GM23248 (cell line): ENCODE data around the gene PQBP1.

ENCODE experiments used
- EZH2 ChIP-seq: fragments of 200-600 bp; sonication (generic); IDR thresholded peaks from 2 replicates; pipeline ENCODE4 v1.6.1; 2018; ENCODE audit warnings: antibody characterized with exemption, mild to moderate bottlenecking; ENCODE audit not compliant: insufficient read depth, poor library complexity, severe bottlenecking
- EZH2phosphoT487 ChIP-seq: fragments of 200-600 bp; sonication (generic); IDR thresholded peaks from 2 replicates; pipeline ENCODE4 v1.6.1; 2018; ENCODE audit warnings: antibody characterized with exemption, moderate library complexity, mild to moderate bottlenecking, low read depth; ENCODE audit not compliant: insufficient read depth

DNA sequence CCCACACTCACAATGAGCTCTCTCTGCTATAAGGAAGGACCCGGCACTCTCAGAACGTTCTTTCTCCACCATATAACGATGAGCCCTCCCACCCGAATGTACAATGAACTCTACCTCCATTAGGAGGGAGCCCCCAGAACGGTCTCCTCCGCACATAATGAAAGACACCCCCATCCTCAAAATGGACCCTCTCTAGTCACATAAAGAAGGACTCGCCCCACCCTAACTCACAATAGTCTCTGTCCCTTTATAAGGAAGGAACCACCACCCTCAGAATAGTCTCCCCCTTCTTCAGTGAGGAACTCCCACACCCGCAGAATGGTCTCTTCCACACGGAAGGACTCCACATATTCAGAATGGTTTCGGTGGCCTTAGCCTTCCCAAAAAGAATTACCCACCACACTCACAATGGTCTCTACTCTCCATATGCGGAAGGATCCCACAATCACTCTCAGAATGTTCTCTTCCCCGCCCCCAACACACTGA, 13.2 kb downstream of the PQBP1 start:
- no peak for TF ChIP-seq EZH2
- no peak for TF ChIP-seq EZH2phosphoT487
